Stimulated activated CD8-positive, alpha-beta memory T cell treated with anti-CD3 and anti-CD28 coated beads, Interleukin-12 subunit alpha, Interleukin-12 subunit beta, amount 100 ng/mL, for 1 hour (primary cell): ENCODE data around the gene ITGAX.

Source experiments
- DNase-seq: peaks from one replicate; pipeline ENCODE4 v3.0.0-alpha.2; 2020; ENCODE audit warnings: low read depth

Gene ITGAX

GRCh38 chr16:31348579-31348978, 6.4 kb upstream of the ITGAX start:
- DNase-seq, result no peak

GRCh38 chr16:31350275-31351005, 4.5 kb upstream of the ITGAX start:
- no peak for DNase-seq

GRCh38 chr16:31351246-31351941, 3.6 kb upstream of the ITGAX start:
- DNase-seq, result no peak

- DNase-seq, result no peak
Measured at GRCh38 chr16:31351942-31352325, 3.0 kb upstream of the ITGAX start.

GRCh38 chr16:31352376-31353115, 2.4 kb upstream of the ITGAX start:
- DNase-seq, result no peak

GRCh38 chr16:31355431-31356100, 590 bp downstream of the ITGAX start:
- DNase-seq, result no peak

GRCh38 chr16:31356566-31357323, 1.8 kb downstream of the ITGAX start:
- DNase-seq, result no peak

GRCh38 chr16:31357324-31358109, 2.5 kb downstream of the ITGAX start:
- no peak for DNase-seq

- DNase-seq, result no peak
Measured at GRCh38 chr16:31360251-31360650, 5.3 kb downstream of the ITGAX start.

- DNase-seq, result no peak
Measured at GRCh38 chr16:31361201-31362110, 6.5 kb downstream of the ITGAX start.

GRCh38 chr16:31362476-31363405, 7.8 kb downstream of the ITGAX start:
- DNase-seq, result no peak

GRCh38 chr16:31363721-31364120, 8.7 kb downstream of the ITGAX start:
- no peak for DNase-seq

GRCh38 chr16:31364421-31364820, 9.4 kb downstream of the ITGAX start:
- no peak for DNase-seq

- no peak for DNase-seq
Measured at GRCh38 chr16:31365131-31365865, 10.3 kb downstream of the ITGAX start.

- no peak for DNase-seq
Measured at GRCh38 chr16:31367853-31368252, 12.9 kb downstream of the ITGAX start.

GRCh38 chr16:31371008-31371407, 16.0 kb downstream of the ITGAX start:
- no peak for DNase-seq

- no peak for DNase-seq
Measured at GRCh38 chr16:31371619-31372484, 16.9 kb downstream of the ITGAX start.
